Esophagus mucosa (tissue), 1 donor: Measurements from ENCODE around the gene SRPX2. TPM values are rescaled to one million over a fixed set of nuclear protein-coding genes. Genes with fewer than 3 reads are reported as not detected.
"Not testable (repeated sequence)": the region's sequence is repeated elsewhere in the genome, so short reads cannot be mapped to it uniquely, and the experiment has no call there.

Experiments used
- ATAC-seq: fragments of 200-7000 bp; cut with Tn5 transposase; one replicate; pipeline ENCODE4 v1.9.1; 2020
- total RNA-seq: library from RNA; stranded (reverse); gene quantifications from one replicate; pipeline ENCODE4 v1.2.4, GENCODE V29; 2023
- donor health status: DM: yes; HTN: yes; CAD: no.

SRPX2 gene
- total RNA-seq, 1 donor from 2014 or later, result 18.9 TPM

- no peak for ATAC-seq
These were observed 56.8 kb downstream of the SRPX2 start for GRCh38 chrX:100700809-100701208.

DNA sequence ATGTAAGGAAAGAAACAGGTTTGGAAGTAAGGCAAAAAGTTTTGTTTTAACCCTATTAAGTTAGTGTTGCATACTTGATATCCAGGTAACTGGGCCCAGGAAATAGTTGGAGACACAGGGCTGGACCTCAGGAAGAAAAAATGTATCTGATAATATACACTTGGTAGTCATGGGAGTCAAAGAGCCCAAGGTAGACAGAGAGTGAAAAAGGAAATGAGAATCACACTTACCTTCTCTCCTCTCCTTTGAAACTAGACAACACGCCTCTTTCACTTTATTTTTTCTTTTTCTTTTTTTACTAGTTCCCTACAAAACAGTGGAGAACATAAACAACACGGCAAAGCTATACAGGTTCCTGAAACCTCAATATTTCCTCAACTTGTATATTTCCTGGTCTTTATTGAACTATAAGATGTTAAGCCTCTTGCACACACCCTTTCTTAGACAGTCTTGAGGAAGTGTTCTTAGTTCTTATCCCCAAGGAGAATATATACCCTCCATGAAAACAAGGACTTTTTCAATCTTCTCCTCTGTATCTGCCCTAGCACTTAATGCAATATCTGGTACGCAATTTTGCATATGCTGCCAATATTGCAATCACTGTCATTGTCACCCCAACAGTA lies 60.7 kb downstream of the SRPX2 start:
- no peak for ATAC-seq

DNA sequence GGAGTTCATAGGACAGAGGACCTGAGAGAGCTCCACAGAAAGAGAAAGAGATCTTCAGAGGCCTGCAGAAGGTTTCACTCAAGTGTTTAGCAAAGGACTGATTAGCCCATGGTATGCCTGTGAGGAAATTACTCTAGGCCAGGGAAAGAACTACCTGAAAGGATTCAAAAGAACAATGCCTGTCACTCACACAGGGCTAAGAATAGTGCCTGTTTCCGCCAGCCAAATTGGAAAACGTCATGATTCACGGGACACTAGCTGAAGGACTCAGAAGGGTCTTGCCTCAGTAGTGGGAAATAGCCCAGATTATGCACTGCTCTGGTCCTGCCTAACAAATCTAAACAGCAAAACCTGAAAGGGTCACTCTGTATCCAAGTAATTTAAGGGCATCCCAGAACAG lies 66.8 kb downstream of the SRPX2 start:
- ATAC-seq, result no peak

GRCh38 chrX:100717363-100717762 lies 73.4 kb downstream of the SRPX2 start:
- ATAC-seq, result no peak

- ATAC-seq, result no peak
These were observed 75.1 kb downstream of the SRPX2 start for GRCh38 chrX:100719139-100719538.

DNA sequence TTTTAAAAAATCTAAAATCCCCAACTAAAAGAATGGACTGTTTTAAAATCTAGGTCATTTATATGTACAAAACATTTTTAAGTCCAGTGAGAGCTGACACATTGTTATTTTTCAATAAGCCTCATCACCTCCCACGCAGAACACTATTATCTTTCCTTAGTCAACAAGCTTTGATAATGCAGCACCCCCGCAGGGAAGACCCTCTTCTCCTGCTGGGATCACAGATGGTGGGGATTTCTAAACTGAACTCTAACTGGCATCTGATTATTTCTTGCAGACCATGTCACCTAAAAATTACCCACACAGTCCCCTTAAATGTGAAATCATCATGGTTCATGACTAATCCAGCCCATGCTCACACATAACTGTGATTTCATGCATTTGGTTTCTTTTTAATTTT lies 76.3 kb downstream of the SRPX2 start:
- no peak for ATAC-seq

GRCh38 chrX:100721328-100721727 lies 77.3 kb downstream of the SRPX2 start:
- no peak for ATAC-seq

- ATAC-seq, result not testable (repeated sequence)
These were observed 80.0 kb downstream of the SRPX2 start for GRCh38 chrX:100724006-100724405.

Other genes with a start within 250 kb of the SRPX2 start
- gene PCDH19, start 233.9 kb upstream of the SRPX2 start, total RNA-seq, result 0.64 TPM
- not detected for gene TNMD, start 59.3 kb upstream of the SRPX2 start, total RNA-seq
- gene TSPAN6, start 7.4 kb upstream of the SRPX2 start, total RNA-seq, result 36.4 TPM
- 2.9 TPM for gene SYTL4, start 87.9 kb downstream of the SRPX2 start, total RNA-seq
- gene CSTF2, start 176.2 kb downstream of the SRPX2 start, total RNA-seq, result 22.4 TPM
- gene NOX1, start 230.2 kb downstream of the SRPX2 start, total RNA-seq, result 0.08 TPM